Urinary bladder (tissue), 4 donors: ENCODE results near the gene KPNA3. TPM values are rescaled to one million over a fixed set of nuclear protein-coding genes. Genes with fewer than 3 reads are reported as not detected.
A peak's percentile ranks its signal among the peaks of the same experiment; 100 is the strongest.

Experiments
- DNase-seq: peaks from one replicate; pipeline ENCODE4 v3.0.0-alpha.2; 2015; ENCODE audit errors: extremely low spot score
- H3K27ac ChIP-seq: one replicate; pipeline ENCODE4 v1.5.1; 2013; ENCODE audit warnings: low read depth, mild to moderate bottlenecking, moderate library complexity
- H3K36me3 ChIP-seq: one replicate; pipeline ENCODE4 v1.6.1; 2013; ENCODE audit warnings: mild to moderate bottlenecking, moderate library complexity; ENCODE audit not compliant: insufficient read depth
- H3K4me1 ChIP-seq: one replicate; pipeline ENCODE4 v1.6.1; 2013; ENCODE audit warnings: mild to moderate bottlenecking, moderate library complexity; ENCODE audit not compliant: insufficient read depth
- H3K4me3 ChIP-seq: one replicate; pipeline ENCODE4 v1.5.1; 2013; ENCODE audit warnings: low read depth, low read length
- WGBS: extraction: QIAGEN DNeasy Blood & Tissue Kit; methylation state at CpG from one replicate; pipeline ENCODE4 v1.1.7; 2013; 5-methylcytosine and 5-hydroxymethylcytosine counted together
- polyA plus RNA-seq: library from polyadenylated mRNA; stranded (reverse); fragments of 200-250 nt; gene quantifications from one replicate; pipeline ENCODE4 v1.2.3, GENCODE V29; 2013
- total RNA-seq: library from RNA; depleted of rRNA; stranded (reverse); fragments of >200 nt; gene quantifications from one replicate; pipeline ENCODE4 v1.2.3, GENCODE V29; 2014
- donor health status: healthy with polysubstance abuse.
- donor health status: healthy.

KPNA3 gene, protein sequence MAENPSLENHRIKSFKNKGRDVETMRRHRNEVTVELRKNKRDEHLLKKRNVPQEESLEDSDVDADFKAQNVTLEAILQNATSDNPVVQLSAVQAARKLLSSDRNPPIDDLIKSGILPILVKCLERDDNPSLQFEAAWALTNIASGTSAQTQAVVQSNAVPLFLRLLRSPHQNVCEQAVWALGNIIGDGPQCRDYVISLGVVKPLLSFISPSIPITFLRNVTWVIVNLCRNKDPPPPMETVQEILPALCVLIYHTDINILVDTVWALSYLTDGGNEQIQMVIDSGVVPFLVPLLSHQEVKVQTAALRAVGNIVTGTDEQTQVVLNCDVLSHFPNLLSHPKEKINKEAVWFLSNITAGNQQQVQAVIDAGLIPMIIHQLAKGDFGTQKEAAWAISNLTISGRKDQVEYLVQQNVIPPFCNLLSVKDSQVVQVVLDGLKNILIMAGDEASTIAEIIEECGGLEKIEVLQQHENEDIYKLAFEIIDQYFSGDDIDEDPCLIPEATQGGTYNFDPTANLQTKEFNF
- total RNA-seq (37.5 TPM), polyA plus RNA-seq (27.1 TPM)

DNA sequence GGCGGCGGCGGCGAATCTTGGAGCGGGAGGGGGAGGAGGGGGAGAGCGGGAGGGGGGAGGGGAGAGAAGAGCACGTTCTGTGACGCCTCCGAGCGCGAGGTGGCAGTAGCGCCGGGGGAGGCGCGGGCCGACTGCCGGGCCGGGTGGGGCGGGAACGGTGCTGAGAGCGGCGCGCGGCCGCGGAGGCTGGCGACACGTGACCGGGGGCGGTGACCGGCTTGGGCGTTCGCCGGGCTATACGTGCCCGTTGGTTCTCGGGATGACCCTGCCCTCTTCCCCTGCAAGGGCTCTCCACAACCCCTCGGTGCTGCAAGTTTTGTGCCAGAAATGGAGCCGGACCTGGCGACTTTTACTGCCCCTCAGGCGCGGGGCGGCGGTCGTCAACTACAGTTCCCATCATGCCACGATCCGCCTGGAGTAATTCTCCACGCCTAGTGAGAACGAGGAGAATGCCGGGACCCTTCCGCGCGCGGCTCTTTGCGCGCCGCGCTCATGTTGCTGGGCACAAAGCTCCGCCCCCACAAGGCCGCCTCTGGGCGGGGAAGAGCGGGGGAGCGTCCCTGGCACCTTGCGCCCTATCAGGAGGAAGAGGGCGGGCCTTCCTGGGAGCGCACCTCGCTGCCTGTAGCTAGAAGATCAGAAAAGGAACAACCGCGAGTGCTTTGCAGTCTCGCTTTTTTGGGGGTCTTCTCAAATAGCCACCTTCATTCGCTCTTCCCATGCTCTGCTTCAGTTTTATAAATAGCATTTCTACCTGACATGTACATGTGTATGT is at the start of gene KPNA3:
Gene KPNA3, minus strand, starts transcription at position 133 of the 775 bp plus-strand sequence. CDS start 176 bp downstream, outside the sequence.
- Histone ChIP-seq H3K4me3 (peak within 1 kb of the TSS; percentile 93), H3K36me3 (no peaks in the 10 kb centered on the region), H3K27ac (peak within 1 kb of the TSS; percentile 97), H3K4me1 (peaks cover 2% of the 10 kb centered on the region)
- peak; percentile 92 for DNase-seq
- WGBS: under 1% methylated on average over 71 of the region's 71 CpGs

DNA sequence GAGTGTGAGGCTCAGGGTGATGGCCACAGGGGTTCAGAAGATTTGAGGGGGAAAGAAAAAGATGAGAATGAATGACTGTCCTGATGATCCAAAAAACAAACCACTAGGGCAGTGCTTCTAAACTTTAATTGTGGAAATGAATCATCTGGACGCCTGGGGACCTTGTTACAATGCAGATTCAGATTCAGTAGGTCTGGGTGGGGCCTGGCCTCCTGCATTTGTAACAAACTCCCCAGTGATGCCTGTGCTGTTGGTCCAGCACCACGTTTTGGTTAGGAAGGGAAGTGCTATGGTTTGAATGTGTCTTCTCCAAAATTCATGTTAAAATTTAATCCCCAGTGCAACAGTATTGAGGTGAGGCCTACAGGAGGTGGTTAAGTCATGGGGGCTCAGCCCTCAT is 49.5 kb upstream of the KPNA3 start:
- no peak overlapping the region for H3K27ac ChIP-seq
- no peaks in the 10 kb centered on the region for H3K36me3 ChIP-seq
- no peak overlapping the region for H3K4me3 ChIP-seq
- no peaks in the 10 kb centered on the region for H3K4me1 ChIP-seq
- 54% methylated on average over 2 of the region's 2 CpGs for WGBS
- DNase-seq: no peak

DNA sequence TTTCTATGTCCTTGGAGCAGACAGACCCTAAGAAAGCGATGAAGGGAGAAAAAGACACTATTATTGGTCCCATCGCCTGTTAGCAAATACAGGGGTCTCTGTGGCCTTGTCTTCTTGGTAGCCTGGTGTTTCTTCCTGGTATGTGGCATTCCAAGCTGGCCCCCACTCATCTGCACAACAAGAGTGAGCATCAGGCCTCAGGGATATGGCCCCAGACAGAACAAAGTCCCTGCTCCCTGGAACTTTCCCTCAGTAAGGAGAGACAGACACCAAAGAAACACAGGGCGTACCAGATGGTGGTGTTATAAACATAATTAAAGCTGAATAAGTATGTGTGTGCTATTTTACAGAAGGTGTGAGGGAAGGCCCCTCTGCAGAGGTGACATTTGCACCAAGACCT is 48.2 kb upstream of the KPNA3 start:
- whole genome bisulfite sequencing: 95% methylated on average over 3 of the region's 3 CpGs
- DNase-seq: no peak
- H3K4me1 ChIP-seq: no peaks in the 10 kb centered on the region
- H3K36me3 ChIP-seq: no peaks in the 10 kb centered on the region
- no peak overlapping the region for H3K27ac ChIP-seq
- H3K4me3 ChIP-seq: no peak overlapping the region

DNA sequence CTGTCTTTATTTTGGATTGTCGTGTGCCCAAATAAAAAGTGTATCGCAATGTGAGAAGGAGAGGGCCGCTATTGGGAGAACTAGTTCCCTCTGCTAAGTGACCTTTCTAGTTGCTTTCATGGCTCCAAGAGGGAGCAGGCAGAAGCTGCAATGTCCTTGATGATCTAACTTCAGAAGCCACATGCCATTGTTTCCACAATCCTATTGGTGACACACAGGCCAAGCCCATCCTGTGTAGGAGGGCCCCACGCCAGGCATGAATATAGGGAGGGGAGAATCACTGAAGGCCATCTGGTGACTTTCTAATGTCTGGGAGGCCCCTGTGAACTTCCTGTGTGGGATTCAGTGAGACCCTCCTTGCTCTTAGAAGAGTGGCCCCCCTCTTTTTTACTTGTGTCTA is 47.8 kb upstream of the KPNA3 start:
- Histone ChIP-seq H3K4me3 (no peak overlapping the region), H3K36me3 (no peaks in the 10 kb centered on the region), H3K4me1 (no peaks in the 10 kb centered on the region), H3K27ac (no peak overlapping the region)
- no peak for DNase-seq
- WGBS: 92% methylated on average over 4 of the region's 4 CpGs

DNA sequence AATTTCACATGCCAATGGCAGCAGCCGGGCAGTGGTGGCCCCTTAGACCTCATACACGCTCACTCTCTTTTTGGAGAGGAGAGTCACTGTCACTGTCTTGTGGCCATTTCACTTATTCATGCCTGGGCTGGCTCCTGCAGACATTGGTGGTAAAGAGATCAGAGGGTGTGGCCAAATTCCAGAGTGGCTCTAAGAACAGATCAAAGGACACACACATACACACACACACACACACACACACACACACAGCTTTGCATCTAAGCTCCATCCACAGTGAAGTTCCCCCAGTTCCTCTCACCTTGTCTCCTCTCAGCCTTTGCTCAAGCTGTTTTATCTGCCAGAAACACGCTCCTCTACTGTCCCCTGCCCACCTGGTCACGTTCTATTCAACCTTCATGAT is 46.5 kb upstream of the KPNA3 start:
- Histone ChIP-seq H3K4me3 (no peak overlapping the region), H3K4me1 (no peaks in the 10 kb centered on the region), H3K27ac (no peak overlapping the region), H3K36me3 (no peaks in the 10 kb centered on the region)
- WGBS: 89% methylated on average over 4 of the region's 4 CpGs
- DNase-seq: no peak

DNA sequence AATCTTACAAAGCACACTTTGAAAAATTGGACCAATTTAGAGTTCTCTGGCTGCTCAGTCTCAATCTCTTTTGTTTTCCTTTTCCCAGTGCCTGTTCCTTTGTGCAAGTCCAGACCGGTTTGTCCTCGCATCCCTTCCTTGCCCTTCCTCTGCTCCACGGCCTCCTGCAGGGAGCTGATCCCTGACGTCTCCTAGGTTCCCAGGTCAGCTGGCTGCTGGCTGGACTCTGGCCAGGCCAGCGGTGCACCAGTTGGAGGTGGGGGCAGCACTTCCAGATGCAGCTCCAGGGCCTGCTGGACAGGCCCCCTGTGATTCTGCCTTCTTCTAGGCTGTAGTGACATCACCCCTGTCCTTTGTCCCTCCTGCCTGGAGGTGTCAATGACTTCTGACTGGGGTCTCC is 44.0 kb upstream of the KPNA3 start:
- Histone ChIP-seq H3K36me3 (no peaks in the 10 kb centered on the region), H3K27ac (no peak overlapping the region), H3K4me3 (no peak overlapping the region), H3K4me1 (no peaks in the 10 kb centered on the region)
- DNase-seq: no peak
- WGBS: 54% methylated on average over 5 of the region's 5 CpGs

DNA sequence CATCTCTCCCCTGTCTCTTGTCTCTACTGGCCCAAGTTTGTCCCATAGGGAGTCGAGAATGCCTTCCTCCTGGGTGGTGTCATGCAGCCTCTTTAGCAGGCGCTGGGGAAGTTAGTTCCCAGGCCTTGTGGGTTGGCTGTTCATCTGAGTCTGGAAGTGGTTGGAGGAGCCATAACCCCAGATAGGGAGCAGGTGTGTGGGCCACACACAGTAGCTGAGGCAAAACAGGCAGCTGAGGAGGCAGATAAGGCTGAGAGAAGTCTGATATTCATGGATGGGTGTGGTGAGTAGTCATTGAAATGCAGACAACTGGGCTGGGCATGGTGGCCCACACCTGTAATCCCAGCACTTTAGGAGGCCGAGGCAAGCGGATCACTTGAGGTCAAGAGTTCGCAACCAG is 40.9 kb upstream of the KPNA3 start:
- H3K36me3 ChIP-seq: no peaks in the 10 kb centered on the region
- no peak overlapping the region for H3K4me3 ChIP-seq
- 92% methylated on average over 5 of the region's 5 CpGs for WGBS
- no peaks in the 10 kb centered on the region for H3K4me1 ChIP-seq
- no peak overlapping the region for H3K27ac ChIP-seq
- no peak for DNase-seq

DNA sequence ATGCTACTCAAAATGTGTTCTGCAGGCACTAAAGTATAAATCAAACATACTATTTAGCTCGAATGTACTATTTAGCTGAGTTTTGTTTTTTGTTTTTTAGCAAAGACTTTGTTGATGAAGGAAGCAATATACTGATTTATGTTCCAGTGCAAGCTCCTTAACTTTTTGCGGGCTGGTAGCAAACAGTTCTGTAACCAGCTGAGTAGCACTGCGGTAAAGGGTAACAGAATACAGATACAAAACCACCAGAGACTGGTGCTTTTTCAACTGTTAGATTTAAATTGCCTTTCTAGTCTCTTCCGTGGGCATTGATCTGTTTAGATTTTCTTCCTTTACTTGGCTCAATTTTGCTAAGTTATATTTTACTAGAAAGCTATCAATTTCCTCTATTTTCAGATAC is 39.0 kb upstream of the KPNA3 start:
- H3K36me3 ChIP-seq: no peaks in the 10 kb centered on the region
- H3K27ac ChIP-seq: no peak overlapping the region
- no peak for DNase-seq
- 26% methylated on average over 4 of the region's 4 CpGs for WGBS
- no peak overlapping the region for H3K4me3 ChIP-seq
- H3K4me1 ChIP-seq: no peaks in the 10 kb centered on the region

DNA sequence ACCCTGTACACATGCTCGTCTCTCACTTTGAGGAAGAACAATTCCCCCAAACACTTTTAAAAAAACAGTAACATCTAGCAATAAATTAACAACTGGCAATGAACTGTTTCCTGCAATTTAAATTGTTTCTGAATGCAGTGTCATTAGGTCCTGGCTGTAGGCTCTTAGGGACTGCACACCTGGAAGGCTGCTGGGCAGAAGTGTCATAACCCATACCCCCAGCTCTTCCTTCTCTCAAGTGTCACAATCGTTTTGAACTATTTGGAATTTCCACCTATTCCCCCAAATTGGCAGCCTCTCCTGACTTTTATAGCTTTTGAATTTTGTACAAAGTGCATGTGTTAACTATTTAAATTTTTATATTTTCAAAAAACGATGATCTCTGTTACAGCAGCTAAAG is 38.2 kb upstream of the KPNA3 start:
- H3K4me1 ChIP-seq: no peaks in the 10 kb centered on the region
- DNase-seq: no peak
- no peaks in the 10 kb centered on the region for H3K36me3 ChIP-seq
- H3K27ac ChIP-seq: no peak overlapping the region
- H3K4me3 ChIP-seq: no peak overlapping the region
- WGBS: 43% methylated on average over 3 of the region's 3 CpGs

DNA sequence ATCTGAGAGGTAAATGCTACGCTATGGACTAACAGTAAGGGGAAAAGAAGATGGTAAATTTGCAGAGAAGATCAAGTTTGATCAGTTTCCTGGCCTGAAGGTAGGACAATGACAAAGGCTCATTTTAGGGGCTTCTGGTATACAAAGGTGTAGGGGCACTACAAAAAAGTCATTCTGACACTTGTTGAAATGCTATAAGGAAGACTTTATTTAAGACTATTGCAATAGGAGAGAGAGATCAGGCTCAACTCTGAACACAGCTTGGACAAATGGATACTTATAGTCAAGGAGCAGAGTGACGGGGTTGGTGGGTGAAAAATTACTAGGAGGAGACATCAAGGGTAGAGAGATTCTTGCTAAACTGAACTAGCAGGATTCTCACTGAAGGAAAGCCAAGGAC is 37.2 kb upstream of the KPNA3 start:
- no peak overlapping the region for H3K4me3 ChIP-seq
- H3K27ac ChIP-seq: no peak overlapping the region
- H3K36me3 ChIP-seq: no peaks in the 10 kb centered on the region
- no peak for DNase-seq
- 96% methylated on average over 2 of the region's 2 CpGs for WGBS
- no peaks in the 10 kb centered on the region for H3K4me1 ChIP-seq

DNA sequence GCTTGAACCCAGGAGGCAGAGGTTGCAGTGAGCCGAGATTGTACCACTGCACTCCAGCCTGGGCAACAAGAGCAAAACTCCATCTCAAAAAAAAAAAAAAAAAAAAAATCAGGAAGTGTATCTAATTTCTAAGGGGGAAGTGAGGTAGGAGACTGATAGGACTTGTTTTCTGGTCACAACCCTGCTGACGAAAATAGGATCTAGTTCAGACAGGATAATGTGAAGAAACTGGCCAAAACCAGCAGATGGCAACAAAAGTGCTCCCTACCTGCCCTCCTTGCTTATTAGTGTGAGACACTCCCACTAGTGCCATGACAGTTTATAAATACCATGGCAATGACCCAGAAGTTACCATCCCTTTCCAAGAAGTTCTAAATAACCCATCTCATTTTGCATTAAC is 36.0 kb upstream of the KPNA3 start:
- DNase-seq: no peak
- Histone ChIP-seq H3K36me3 (no peaks in the 10 kb centered on the region), H3K4me1 (no peaks in the 10 kb centered on the region), H3K27ac (no peak overlapping the region), H3K4me3 (no peak overlapping the region)
- 74% methylated on average over 2 of the region's 2 CpGs for WGBS

DNA sequence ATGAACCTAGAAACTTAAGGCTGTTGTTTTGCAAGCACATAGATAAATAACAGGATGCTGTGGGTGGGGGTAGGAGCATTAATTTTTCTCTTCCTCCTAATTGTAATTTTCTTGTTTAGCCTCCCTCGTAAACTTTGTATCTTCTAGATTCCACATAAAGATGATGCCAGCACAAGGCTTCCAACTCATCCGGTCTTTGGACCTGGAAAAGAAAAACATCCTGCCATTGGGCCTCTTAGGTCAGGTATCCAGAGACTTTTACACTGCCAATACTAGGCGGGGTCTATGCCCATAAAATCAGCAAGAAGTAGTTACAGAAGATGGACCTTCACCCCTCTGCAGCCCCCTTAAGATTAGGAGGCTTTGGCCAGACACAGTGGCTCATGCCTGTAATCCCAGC is 35.4 kb upstream of the KPNA3 start:
- Histone ChIP-seq H3K36me3 (no peaks in the 10 kb centered on the region), H3K4me1 (no peaks in the 10 kb centered on the region), H3K4me3 (no peak overlapping the region), H3K27ac (no peak overlapping the region)
- DNase-seq: no peak
- 61% methylated on average over 3 of the region's 3 CpGs for WGBS

DNA sequence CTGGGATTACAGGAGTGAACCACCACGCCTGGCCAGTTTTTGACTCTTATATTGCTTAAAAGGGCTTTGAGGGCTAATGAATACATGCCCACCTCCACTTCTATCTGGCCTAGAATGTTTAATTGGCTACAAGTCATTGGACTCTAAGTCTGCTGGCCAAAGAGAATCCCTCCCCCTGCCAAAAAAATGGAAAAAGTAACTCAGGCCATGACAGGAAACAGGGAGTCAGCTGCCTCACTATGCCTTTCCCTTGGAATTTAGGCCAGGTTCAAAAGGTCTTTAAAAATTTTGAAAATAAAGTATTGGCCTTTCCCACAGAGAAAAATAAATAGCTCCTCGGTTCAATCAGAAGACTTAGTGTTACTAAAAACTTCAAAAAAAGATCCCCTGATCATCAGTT is 34.9 kb upstream of the KPNA3 start:
- no peak for DNase-seq
- WGBS: 76% methylated on average over 2 of the region's 2 CpGs
- Histone ChIP-seq H3K4me1 (no peaks in the 10 kb centered on the region), H3K27ac (no peak overlapping the region), H3K4me3 (no peak overlapping the region), H3K36me3 (no peaks in the 10 kb centered on the region)
